CD4-positive, alpha-beta T cell treated with Interleukin-6 for 4 hours (primary cell): ENCODE data around the gene PPP2R5B.

Experiments used
- DNase-seq: peaks from one replicate; pipeline ENCODE4 v3.0.0-alpha.2; 2020; ENCODE audit warnings: mixed read lengths

The PPP2R5B gene

GRCh38 chr11:64910451-64911093 lies 13.9 kb upstream of the PPP2R5B start:
- no peak for DNase-seq

GRCh38 chr11:64911142-64911541 lies 13.3 kb upstream of the PPP2R5B start:
- DNase-seq, result no peak

DNA sequence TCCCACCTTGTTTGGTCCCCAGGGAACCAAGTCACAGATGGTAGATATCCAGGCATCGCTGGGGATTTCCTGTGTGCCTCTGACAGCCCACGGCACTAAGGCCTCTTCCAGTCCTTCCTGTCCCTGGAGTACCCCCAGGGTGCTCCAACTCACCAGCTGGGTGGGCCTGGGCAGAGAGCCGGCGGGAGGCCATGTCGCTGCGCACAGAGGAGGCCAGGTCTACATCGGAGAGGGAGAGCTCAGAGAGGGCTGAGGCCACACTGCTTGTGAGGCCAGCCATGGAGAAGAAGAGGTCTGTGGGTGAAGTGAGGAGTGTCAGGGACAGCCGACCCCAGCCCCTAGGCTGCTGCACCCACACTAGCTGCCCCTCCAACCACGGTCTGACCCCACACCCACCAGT lies 12.8 kb upstream of the PPP2R5B start:
- no peak for DNase-seq

GRCh38 chr11:64913171-64913727 lies 11.2 kb upstream of the PPP2R5B start:
- DNase-seq, result no peak

DNA sequence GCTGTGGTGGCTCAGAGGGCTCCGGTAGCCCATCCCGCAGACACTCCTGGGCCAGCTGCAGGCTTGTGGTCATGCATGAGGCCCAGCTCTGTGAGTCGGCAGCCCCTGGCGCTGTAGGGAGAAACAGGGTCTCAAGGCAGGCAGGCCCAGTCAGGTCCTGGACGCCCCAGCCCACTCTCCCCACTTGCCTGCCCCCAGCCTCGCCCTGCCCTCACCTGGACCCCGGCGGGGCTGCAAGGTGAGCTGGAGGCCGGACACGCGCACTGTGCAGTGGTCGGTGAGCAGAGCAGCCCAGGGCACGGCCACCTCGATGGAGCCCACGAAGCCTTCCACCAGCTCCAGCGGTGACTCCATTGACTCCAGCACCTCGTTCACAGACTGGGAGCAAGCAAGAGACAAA lies 10.4 kb upstream of the PPP2R5B start:
- DNase-seq, result no peak

- DNase-seq, result no peak
Measured at GRCh38 chr11:64915376-64915887, 9.1 kb upstream of the PPP2R5B start.

DNA sequence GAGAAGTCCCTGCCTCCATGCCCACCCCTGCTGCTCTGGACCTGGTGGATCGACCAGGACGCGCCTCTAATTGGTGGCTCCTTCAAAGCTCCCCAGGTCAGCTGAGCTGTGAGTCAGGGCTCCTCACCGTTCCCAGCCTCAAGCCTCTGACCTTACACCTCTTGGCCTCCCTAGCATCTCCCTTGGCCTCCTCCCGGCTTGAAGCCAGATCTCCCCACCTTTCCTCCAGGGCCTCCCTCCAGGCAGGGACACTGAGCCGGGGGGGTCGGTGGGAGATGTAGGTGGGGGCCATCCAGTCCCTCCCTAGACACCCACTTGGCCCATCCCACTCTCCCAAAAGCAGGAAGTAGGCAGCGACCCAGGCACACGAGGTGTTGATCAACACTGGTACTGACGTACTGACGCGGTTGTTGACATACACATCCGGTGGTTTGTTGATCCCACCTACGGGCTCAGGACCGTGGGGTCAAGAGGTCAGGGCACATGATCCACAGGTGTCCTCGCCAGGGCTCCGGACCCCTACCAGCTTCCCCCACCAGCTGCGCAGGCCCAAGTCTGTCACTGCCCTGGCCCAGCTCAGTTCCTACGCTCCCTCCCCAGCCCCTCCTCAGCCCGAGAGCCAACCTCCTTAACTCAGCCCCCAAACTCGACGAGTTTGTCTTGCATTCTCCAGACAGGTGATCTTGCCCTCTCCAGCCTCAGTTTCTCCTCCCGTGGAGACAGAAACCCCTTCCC lies 8.3 kb upstream of the PPP2R5B start:
- DNase-seq, result peak; percentile 45

GRCh38 chr11:64916775-64917662 lies 7.5 kb upstream of the PPP2R5B start, which contains the start of gene ATG2A:
ATG2A (minus strand) TSS chr11:64917209; CDS start chr11:64917135, 74 bp downstream.
- peak; percentile 100 for DNase-seq

- no peak for DNase-seq
Measured at GRCh38 chr11:64917663-64917995, 6.9 kb upstream of the PPP2R5B start.

GRCh38 chr11:64918017-64918416 lies 6.5 kb upstream of the PPP2R5B start:
- DNase-seq, result peak; percentile 17

DNA sequence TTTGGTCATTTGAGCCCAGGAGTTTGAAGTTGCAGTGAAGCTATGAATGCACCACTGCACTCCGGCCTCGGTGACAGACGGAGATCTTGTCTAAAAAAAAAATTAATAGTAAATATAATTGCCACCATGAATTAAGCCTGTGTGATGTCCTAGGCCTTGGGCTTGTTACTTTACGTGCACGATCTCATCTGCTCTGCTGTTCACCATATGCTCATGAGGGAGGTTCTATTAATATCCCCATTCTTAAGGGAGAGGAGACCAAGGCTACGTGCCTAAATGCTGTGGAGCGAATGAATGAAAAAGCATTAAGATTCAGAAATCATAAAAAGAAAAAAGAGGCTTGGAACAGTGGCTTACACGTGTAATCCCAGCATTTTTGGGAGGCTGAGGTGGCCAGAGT lies 4.9 kb upstream of the PPP2R5B start:
- DNase-seq, result no peak

- no peak for DNase-seq
Measured at GRCh38 chr11:64920124-64920523, 4.4 kb upstream of the PPP2R5B start.

GRCh38 chr11:64921384-64921783 lies 3.1 kb upstream of the PPP2R5B start:
- no peak for DNase-seq

- no peak for DNase-seq
Measured at GRCh38 chr11:64923151-64923661, 1.3 kb upstream of the PPP2R5B start.

DNA sequence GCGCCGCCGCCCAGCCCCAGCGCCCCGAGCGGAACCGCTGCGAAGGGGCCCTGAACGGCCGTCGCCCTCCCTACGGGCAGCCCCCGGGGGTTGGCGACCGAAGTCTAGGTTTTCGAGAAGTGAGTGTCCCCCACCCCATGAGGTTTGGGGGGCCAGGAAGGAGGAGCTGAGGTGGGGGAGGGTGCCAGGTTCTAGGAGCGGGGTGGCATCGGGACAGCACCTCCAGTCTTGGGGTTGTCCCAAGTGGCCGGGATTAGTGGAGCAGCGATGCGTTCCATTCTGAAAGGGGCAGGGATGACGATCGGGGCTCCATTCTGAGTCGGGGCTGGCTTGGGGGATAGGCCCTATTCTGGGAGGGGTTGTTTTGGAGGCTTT lies 408 bp downstream of the PPP2R5B start:
- no peak for DNase-seq

DNA sequence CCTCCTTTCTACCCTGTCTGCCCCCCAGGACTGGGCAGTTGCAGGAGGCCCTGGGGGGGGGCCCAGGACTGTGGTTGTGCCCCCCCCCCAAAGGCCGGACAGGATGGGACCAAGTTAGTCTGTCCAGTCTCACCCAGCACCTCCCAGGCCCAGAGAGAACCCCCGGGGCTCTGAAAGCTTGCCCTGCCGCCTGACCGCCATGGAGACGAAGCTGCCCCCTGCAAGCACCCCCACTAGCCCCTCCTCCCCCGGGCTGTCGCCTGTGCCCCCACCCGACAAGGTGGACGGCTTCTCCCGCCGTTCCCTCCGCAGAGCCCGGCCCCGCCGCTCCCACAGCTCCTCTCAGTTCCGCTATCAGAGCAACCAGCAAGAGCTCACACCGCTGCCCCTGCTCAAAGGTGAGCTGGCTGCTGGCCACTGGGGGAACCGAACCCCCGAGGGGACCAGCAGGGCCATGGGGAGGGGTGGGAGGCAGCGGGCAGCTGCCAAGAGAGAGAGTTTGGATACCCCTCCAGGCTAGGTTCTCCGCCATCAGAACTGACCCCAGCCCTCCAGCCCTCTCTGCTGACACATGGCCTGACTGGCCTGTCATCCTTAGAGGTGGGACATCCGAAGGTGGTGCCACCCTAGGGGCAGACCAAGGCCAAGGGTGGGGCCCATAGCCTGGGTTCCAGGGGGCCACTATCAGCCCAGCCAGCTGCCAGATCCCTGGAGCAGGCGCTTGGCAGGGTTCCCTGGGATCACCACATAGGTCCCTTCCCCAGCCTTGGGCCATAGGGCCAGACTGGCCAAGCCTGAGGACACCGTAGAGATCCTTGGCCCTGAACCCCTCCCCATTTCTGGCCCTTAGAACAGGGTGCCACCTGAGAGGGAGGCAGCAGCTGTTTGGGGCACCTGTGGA lies 1.3 kb downstream of the PPP2R5B start:
- no peak for DNase-seq

DNA sequence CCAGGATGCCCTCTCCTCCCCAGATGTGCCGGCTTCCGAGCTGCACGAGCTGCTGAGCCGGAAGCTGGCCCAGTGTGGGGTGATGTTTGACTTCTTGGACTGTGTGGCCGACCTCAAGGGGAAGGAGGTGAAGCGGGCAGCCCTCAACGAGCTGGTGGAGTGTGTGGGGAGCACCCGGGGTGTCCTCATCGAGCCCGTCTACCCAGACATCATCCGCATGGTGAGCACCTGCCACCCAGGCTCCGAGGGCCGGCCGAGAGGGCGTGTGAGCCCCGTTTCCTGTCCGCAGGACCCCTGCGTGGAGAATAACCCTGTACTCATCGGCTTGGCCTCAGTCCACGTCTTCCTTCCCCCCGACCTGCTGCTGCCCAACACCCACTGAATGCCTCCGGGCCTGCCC lies 2.2 kb downstream of the PPP2R5B start:
- DNase-seq, result no peak

GRCh38 chr11:64928957-64929356 lies 4.5 kb downstream of the PPP2R5B start:
- no peak for DNase-seq

- no peak for DNase-seq
Measured at GRCh38 chr11:64929625-64930024, 5.1 kb downstream of the PPP2R5B start.

DNA sequence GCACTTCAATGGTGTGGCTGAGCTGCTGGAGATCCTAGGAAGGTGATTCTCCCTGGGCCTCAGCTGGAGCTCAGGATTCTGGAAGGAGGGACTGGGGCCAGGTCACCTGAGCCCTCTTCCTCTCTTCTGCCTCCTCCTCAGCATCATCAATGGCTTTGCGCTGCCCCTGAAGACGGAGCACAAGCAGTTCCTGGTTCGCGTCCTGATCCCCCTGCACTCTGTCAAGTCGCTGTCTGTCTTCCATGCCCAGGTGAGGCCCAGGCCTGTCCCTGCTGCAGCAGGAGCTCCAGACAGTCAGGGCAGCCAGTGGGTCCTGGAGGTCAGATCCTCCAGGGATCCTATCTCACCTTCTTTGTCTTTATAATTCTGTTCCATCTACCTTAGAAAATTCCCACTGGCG lies 5.9 kb downstream of the PPP2R5B start:
- no peak for DNase-seq

DNA sequence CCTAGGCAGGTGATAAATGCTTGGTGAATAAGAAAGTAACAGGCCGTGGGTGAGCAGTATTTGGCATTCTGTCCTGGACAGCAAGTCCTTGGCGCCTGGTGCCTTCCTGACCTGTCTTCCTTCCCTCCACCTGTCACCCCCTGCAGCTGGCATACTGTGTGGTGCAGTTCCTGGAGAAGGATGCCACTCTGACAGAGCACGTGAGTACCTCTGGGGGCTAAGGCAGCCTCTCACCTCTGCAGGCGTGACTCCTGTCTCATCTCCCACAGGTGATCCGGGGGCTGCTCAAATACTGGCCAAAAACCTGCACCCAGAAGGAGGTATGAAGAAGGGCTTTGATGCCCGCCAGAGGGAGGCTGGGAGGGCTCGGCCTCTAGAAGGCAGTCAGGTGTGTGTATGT lies 6.8 kb downstream of the PPP2R5B start:
- DNase-seq, result no peak

DNA sequence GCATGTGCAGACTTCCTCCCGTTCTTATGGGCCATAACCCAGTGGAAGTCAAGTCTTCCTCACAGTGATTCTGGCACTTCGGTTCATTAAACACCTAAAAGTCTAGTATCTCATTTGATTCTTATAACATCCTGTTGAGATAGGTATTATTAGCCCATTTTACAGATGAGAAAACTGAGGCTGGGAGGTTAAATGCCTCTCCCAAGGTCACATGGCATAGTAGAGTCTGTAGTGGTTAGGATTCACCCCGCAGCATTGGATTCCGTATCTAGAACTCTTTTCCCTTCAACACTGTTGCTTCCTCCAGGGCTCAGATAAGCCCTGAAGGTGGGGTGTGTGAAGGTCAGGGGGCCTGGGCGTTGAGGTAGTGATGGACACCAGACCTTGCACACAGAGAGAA lies 7.8 kb downstream of the PPP2R5B start:
- no peak for DNase-seq
